T-helper 2 cell treated with Interferon-gamma antibody and Interleukin-4, amounts not matched to agents 100 ng/mL and 5 ng/mL, for 36 hours (primary cell): ENCODE results near the gene TCP10L. TPM values are rescaled to one million over a fixed set of nuclear protein-coding genes. Genes with fewer than 3 reads are reported as not detected.

ENCODE experiments used
- intact Hi-C: fragments of 100-400 bp; cut with micrococcal nuclease; formaldehyde crosslinking; loops from one replicate; pipeline ENCODE4 v1.15.1; 2023
- total RNA-seq: library from RNA; stranded (reverse); gene quantifications from 2 replicates; pipeline ENCODE4 v1.2.3, GENCODE V29; 2022

TCP10L gene
- total RNA-seq, 1 donor from 2014 or later = 1.2 TPM

- intact Hi-C loops = no loop called here
Measured at GRCh38 chr21:32523988-32524719, 61.2 kb downstream of the TCP10L start.

Other genes with a start within 250 kb of the TCP10L start
- 22.4 and 22.8 TPM in 2 replicates for gene URB1, start 192.5 kb downstream of the TCP10L start, total RNA-seq
- 1.9 and 3.2 TPM in 2 replicates for gene EVA1C, start 172.8 kb downstream of the TCP10L start, total RNA-seq
- 39.3 and 39.6 TPM in 2 replicates for gene CFAP298, start 26.9 kb upstream of the TCP10L start, total RNA-seq
- 19.9 and 20.5 TPM in 2 replicates for gene SYNJ1, start 142.5 kb upstream of the TCP10L start, total RNA-seq
- 52.4 and 56.5 TPM in 2 replicates for gene PAXBP1, start 186.2 kb upstream of the TCP10L start, total RNA-seq